HCT116 (cell line): Measurements from ENCODE around the gene TNFAIP3. TPM values are rescaled to one million over a fixed set of nuclear protein-coding genes. Genes with fewer than 3 reads are reported as not detected.

Experiments
- ATAC-seq: fragments of 200-7000 bp; cut with Tn5 transposase; 2 replicates; pipeline ENCODE4 v1.9.1; 2020; ENCODE audit warnings: mild to moderate bottlenecking, moderate library complexity
- BruUV-seq: library from RNA; stranded (reverse); fragments of 400-500 nt; replicated peaks from 2 replicates; lab custom pipeline; 2021; lab: Mats Ljungman, UMichigan
- CTCF ChIA-PET: fragments of 300-600 bp; sonication (Branson Sonifier 250); formaldehyde crosslinking; loops from one replicate; lab custom pipeline; 2021; ENCODE audit warnings: antibody characterized with exemption; lab: Charles Lee
- POLR2A ChIA-PET: fragments of 300-600, 350-600 bp; sonication (Branson Sonifier 250); formaldehyde crosslinking; loops from one replicate; lab custom pipeline; 2021; ENCODE audit warnings: antibody characterized with exemption; lab: Charles Lee
- RAD21 ChIA-PET, 2 experiments: fragments of 300-600 bp; sonication (Branson Sonifier 250); formaldehyde crosslinking; loops; one replicate each; lab custom pipeline; 2023; ENCODE audit warnings: low total read pairs in 2 of 2; ENCODE audit not compliant: uncharacterized antibody in 2 of 2, unreplicated experiment in 2 of 2, low non-redundant PET in 1 of 2; lab: Charles Lee
- DNase-seq: peaks from one replicate; pipeline ENCODE4 v3.0.0-alpha.2; 2010; ENCODE audit warnings: low read depth, low spot score
- H2AFZ ChIP-seq: fragments of 200-600 bp; shearing (Covaris generic), sonication (generic); 2 replicates; pipeline ENCODE4 v1.6.1; 2017; ENCODE audit warnings: low read depth, mixed run types, mixed read lengths, antibody characterized with exemption, low read length; ENCODE audit not compliant: poor library complexity, severe bottlenecking
- H3K27ac ChIP-seq: 2 replicates; pipeline ENCODE4 v1.5.1; 2012; ENCODE audit warnings: low read depth, low read length
- H3K27me3 ChIP-seq: fragments of 200-600 bp; sonication (generic); 2 replicates; pipeline ENCODE4 v1.6.1; 2016; ENCODE audit warnings: mixed run types, low read length, mixed read lengths; ENCODE audit not compliant: insufficient read depth
- H3K36me3 ChIP-seq, 2 experiments: fragments of 200-500 bp in 1 of 2; fragments of 200-600 bp in 1 of 2; sonication (Bioruptor generic) in 1 of 2; sonication (generic) in 1 of 2; 2 replicates each; pipeline versions ENCODE4 v1.5.1 to v1.6.1; 2014 to 2016; ENCODE audit warnings: low read length in 2 of 2, inconsistent platforms in 1 of 2, mixed read lengths in 1 of 2, mixed run types in 1 of 2; ENCODE audit not compliant: insufficient read depth in 2 of 2, control insufficient read depth in 1 of 2
- H3K4me1 ChIP-seq, 2 experiments: fragments of 200-600 bp in 1 of 2; sonication (generic) in 1 of 2; 2 replicates each; pipeline versions ENCODE4 v1.5.1 to v1.6.1; 2012 to 2017; ENCODE audit warnings: low read length in 2 of 2, inconsistent platforms in 1 of 2, mild to moderate bottlenecking in 1 of 2, mixed read lengths in 1 of 2, mixed run types in 1 of 2, moderate library complexity in 1 of 2; ENCODE audit not compliant: insufficient read depth in 2 of 2, control insufficient read depth in 1 of 2
- H3K4me2 ChIP-seq: fragments of 200-600 bp; sonication (generic); 2 replicates; pipeline ENCODE4 v1.6.1; 2017; ENCODE audit warnings: mixed run types, low read length, mixed read lengths
- H3K4me3 ChIP-seq, 2 experiments: fragments of 200-600 bp in 1 of 2; sonication (generic) in 1 of 2; replicated peaks in 1 of 2; 2 replicates each; pipeline ENCODE4 v1.5.1; 2011 to 2016; ENCODE audit warnings: low read length in 2 of 2, control low read depth in 1 of 2, low read depth in 1 of 2, mild to moderate bottlenecking in 1 of 2, mixed read lengths in 1 of 2, mixed run types in 1 of 2
- H3K79me2 ChIP-seq: fragments of 200-600 bp; sonication (generic); 2 replicates; pipeline ENCODE4 v1.6.1; 2017; ENCODE audit warnings: mild to moderate bottlenecking, mixed run types, low read length, moderate library complexity, mixed read lengths; ENCODE audit not compliant: insufficient read depth
- H3K9ac ChIP-seq: fragments of 200-600 bp; sonication (generic); 2 replicates; pipeline ENCODE4 v1.6.1; 2016; ENCODE audit warnings: low read length, mixed read lengths
- H3K9me2 ChIP-seq: fragments of 200-600 bp; sonication (generic), shearing (Covaris generic); 2 replicates; pipeline ENCODE4 v1.6.1; 2017; ENCODE audit warnings: mixed run types, mild to moderate bottlenecking, moderate library complexity; ENCODE audit not compliant: insufficient read depth
- H3K9me3 ChIP-seq, 2 experiments: fragments of 200-500 bp in 1 of 2; fragments of 200-600 bp in 1 of 2; sonication (Bioruptor generic) in 1 of 2; sonication (generic) in 1 of 2; 2 replicates each; pipeline ENCODE4 v1.6.1; 2014 to 2017; ENCODE audit warnings: low read length in 2 of 2, mixed read lengths in 2 of 2, inconsistent platforms in 1 of 2, low read depth in 1 of 2, mild to moderate bottlenecking in 1 of 2, mixed run types in 1 of 2, moderate library complexity in 1 of 2; ENCODE audit not compliant: control insufficient read depth in 1 of 2, insufficient read depth in 1 of 2
- H4K20me1 ChIP-seq: fragments of 200-600 bp; sonication (generic), shearing (Covaris generic); 2 replicates; pipeline ENCODE4 v1.6.1; 2017; ENCODE audit warnings: mixed run types, mild to moderate bottlenecking, moderate library complexity; ENCODE audit not compliant: insufficient read depth
- CBX3 ChIP-seq: IDR thresholded peaks from 2 replicates; pipeline ENCODE4 v1.6.1; 2012; ENCODE audit warnings: low read depth
- CEBPB ChIP-seq: IDR thresholded peaks from 2 replicates; pipeline ENCODE4 v1.6.1; 2012; ENCODE audit warnings: low read depth
- EGR1 ChIP-seq: IDR thresholded peaks from 2 replicates; pipeline ENCODE4 v1.6.1; 2012; ENCODE audit warnings: low read depth
- EZH2phosphoT487 ChIP-seq: fragments of 200-600 bp; IDR thresholded peaks from 2 replicates; pipeline ENCODE4 v1.6.1; 2018; ENCODE audit warnings: antibody characterized with exemption, borderline replicate concordance
- FOSL1 ChIP-seq: IDR thresholded peaks from 2 replicates; pipeline ENCODE4 v1.6.1; 2012; ENCODE audit warnings: low read depth
- JUND ChIP-seq: IDR thresholded peaks from 2 replicates; pipeline ENCODE4 v1.6.1; 2012
- POLR2A ChIP-seq: IDR thresholded peaks from 2 replicates; pipeline ENCODE4 v1.7.0; 2011; ENCODE audit warnings: borderline replicate concordance; ENCODE audit not compliant: insufficient read depth, insufficient read length; ENCODE audit errors: extremely low read depth
- POLR2AphosphoS5 ChIP-seq: IDR thresholded peaks from 2 replicates; pipeline ENCODE4 v1.6.1; 2011; ENCODE audit warnings: mild to moderate bottlenecking, low read depth, low read length, moderate library complexity
- RAD21 ChIP-seq: IDR thresholded peaks from 2 replicates; pipeline ENCODE4 v1.6.1; 2012; ENCODE audit warnings: low read depth, mild to moderate bottlenecking
- SP1 ChIP-seq: IDR thresholded peaks from 2 replicates; pipeline ENCODE4 v1.6.1; 2012; ENCODE audit warnings: low read depth
- SRF ChIP-seq: IDR thresholded peaks from 2 replicates; pipeline ENCODE4 v1.6.1; 2012; ENCODE audit warnings: low read depth
- TCF7L2 ChIP-seq: IDR thresholded peaks from 2 replicates; pipeline ENCODE4 v1.7.0; 2011; ENCODE audit warnings: borderline replicate concordance, inconsistent platforms; ENCODE audit not compliant: insufficient read depth, insufficient read length; ENCODE audit errors: extremely low read depth
- YY1 ChIP-seq: IDR thresholded peaks from 2 replicates; pipeline ENCODE4 v1.6.1; 2011; ENCODE audit warnings: low read length, low read depth, moderate library complexity, mild to moderate bottlenecking; ENCODE audit not compliant: insufficient replicate concordance; ENCODE audit errors: extremely low read depth
- ZBTB33 ChIP-seq: IDR thresholded peaks from 2 replicates; pipeline ENCODE4 v1.6.1; 2011; ENCODE audit warnings: mild to moderate bottlenecking, low read length, moderate library complexity; ENCODE audit not compliant: insufficient replicate concordance; ENCODE audit errors: extremely low read depth
- ZFX ChIP-seq: fragments of 450-650 bp; IDR thresholded peaks from 2 replicates; pipeline ENCODE4 v1.6.1; 2017
- intact Hi-C: fragments of 100-400 bp; cut with micrococcal nuclease; formaldehyde crosslinking; loops from 2 replicates; pipeline ENCODE4 v1.10.0; 2022
- total RNA-seq: library from RNA; stranded (reverse); gene quantifications from one replicate; pipeline ENCODE4 v1.2.1, GENCODE V29; 2021; ENCODE audit not compliant: unreplicated experiment
- TF ChIP-seq, protein P1 (sequence below), 3 experiments: fragments of 200-600 bp in 1 of 3; sonication (generic) in 1 of 3; IDR thresholded peaks in 2 of 3; conservative IDR thresholded peaks in 1 of 3; 2 replicates each; pipeline ENCODE4 v1.5.1; 2012 to 2017; ENCODE audit warnings: low read depth in 2 of 3, low read length in 2 of 3, antibody characterized with exemption in 1 of 3, borderline replicate concordance in 1 of 3, control low read depth in 1 of 3, mild to moderate bottlenecking in 1 of 3, mixed read lengths in 1 of 3, mixed run types in 1 of 3, moderate library complexity in 1 of 3; ENCODE audit not compliant: insufficient read depth in 1 of 3
- TF ChIP-seq, protein P2 (sequence below): IDR thresholded peaks from 2 replicates; pipeline ENCODE4 v1.6.1; 2012

The TNFAIP3 gene
- total RNA-seq, 1 experiment from 2014 or later, result 4.4 TPM

DNA sequence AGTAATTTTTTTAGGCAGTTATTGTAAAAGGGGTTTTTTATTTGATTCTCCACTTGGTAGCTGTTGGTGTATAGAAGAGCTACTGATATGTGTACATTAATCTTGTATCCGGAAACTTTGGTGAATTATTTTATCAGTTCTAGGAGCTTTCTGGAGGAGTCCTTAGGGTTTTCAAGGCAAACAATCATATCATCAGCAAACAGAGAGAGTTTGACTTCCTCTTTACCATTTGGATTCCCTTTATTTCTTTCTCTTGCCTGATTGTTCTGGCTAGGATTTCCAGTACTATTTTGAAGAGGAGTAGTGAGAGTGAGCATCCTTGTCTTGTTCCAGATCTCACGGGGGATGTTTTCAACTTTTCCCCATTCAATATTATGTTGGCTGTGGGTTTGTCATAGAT lies 28.0 kb upstream of the TNFAIP3 start:
- Histone ChIP-seq H3K4me2 (no peak overlapping the region), H3K27me3 (no peaks in the 10 kb centered on the region), H2AFZ (no peak overlapping the region), H3K4me1 (no peaks in the 10 kb centered on the region), H3K4me3 (no peak overlapping the region), H3K9ac (no peak overlapping the region), H3K27ac (no peak overlapping the region), H3K36me3 (no peaks in the 10 kb centered on the region), H3K79me2 (no peaks in the 10 kb centered on the region), H3K9me2 (no peaks in the 10 kb centered on the region), H4K20me1 (no peaks in the 10 kb centered on the region), H3K9me3 (no peaks in the 10 kb centered on the region)
- no TSS peak for BruUV-seq
- ChIA-PET RAD21 (no interaction called here), CTCF (no interaction called here), POLR2A (no interaction called here)
- intact Hi-C loops, result no loop called here
- ATAC-seq (no peak), DNase-seq (no peak)
- TF ChIP-seq JUND, result no peak
- TF ChIP-seq EZH2phosphoT487, result no peak
- no peak for TF ChIP-seq TCF7L2
- no peak for TF ChIP-seq ZFX
- TF ChIP-seq, protein P1, sequence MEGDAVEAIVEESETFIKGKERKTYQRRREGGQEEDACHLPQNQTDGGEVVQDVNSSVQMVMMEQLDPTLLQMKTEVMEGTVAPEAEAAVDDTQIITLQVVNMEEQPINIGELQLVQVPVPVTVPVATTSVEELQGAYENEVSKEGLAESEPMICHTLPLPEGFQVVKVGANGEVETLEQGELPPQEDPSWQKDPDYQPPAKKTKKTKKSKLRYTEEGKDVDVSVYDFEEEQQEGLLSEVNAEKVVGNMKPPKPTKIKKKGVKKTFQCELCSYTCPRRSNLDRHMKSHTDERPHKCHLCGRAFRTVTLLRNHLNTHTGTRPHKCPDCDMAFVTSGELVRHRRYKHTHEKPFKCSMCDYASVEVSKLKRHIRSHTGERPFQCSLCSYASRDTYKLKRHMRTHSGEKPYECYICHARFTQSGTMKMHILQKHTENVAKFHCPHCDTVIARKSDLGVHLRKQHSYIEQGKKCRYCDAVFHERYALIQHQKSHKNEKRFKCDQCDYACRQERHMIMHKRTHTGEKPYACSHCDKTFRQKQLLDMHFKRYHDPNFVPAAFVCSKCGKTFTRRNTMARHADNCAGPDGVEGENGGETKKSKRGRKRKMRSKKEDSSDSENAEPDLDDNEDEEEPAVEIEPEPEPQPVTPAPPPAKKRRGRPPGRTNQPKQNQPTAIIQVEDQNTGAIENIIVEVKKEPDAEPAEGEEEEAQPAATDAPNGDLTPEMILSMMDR (IDR thresholded peaks at IDR 0.05 in 2 of 3, conservative IDR thresholded peaks at IDR 0.05 in 1 of 3; ENCODE audit: borderline replicate concordance in 1 of 3, insufficient read depth in 1 of 3, low read depth in 2 of 3, low read length in 2 of 3), result no peak

GRCh38 chr6:137840252-137840651 lies 26.8 kb upstream of the TNFAIP3 start:
- CTCF ChIA-PET, result no interaction called here
- DNase-seq (no peak), ATAC-seq (no peak)
- H3K4me2 ChIP-seq, result no peak overlapping the region
- POLR2A ChIA-PET, result no interaction called here
- H3K4me1 ChIP-seq, result no peaks in the 10 kb centered on the region
- H3K4me3 ChIP-seq, result no peak overlapping the region
- H3K27ac ChIP-seq, result no peak overlapping the region
- H3K79me2 ChIP-seq, result no peaks in the 10 kb centered on the region
- no peaks in the 10 kb centered on the region for H3K9me2 ChIP-seq
- no peaks in the 10 kb centered on the region for H3K36me3 ChIP-seq
- H3K9ac ChIP-seq, result no peak overlapping the region
- no peaks in the 10 kb centered on the region for H3K27me3 ChIP-seq
- intact Hi-C loops, result no loop called here
- RAD21 ChIA-PET, result no interaction called here
- TF ChIP-seq, protein P2, sequence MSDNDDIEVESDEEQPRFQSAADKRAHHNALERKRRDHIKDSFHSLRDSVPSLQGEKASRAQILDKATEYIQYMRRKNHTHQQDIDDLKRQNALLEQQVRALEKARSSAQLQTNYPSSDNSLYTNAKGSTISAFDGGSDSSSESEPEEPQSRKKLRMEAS, result no peak
- TF ChIP-seq EZH2phosphoT487 (no peak), EGR1 (no peak), RAD21 (no peak), POLR2AphosphoS5 (no peak), CBX3 (no peak), SRF (no peak), SP1 (no peak), JUND (no peak), CEBPB (no peak), YY1 (no peak), ZBTB33 (no peak), ZFX (no peak), POLR2A (no peak), FOSL1 (no peak)
- no peaks in the 10 kb centered on the region for H3K9me3 ChIP-seq
- H4K20me1 ChIP-seq, result no peaks in the 10 kb centered on the region
- H2AFZ ChIP-seq, result no peak overlapping the region
- BruUV-seq, result no TSS peak
